ENCODE measurements around the gene PPM1A.

DNA sequence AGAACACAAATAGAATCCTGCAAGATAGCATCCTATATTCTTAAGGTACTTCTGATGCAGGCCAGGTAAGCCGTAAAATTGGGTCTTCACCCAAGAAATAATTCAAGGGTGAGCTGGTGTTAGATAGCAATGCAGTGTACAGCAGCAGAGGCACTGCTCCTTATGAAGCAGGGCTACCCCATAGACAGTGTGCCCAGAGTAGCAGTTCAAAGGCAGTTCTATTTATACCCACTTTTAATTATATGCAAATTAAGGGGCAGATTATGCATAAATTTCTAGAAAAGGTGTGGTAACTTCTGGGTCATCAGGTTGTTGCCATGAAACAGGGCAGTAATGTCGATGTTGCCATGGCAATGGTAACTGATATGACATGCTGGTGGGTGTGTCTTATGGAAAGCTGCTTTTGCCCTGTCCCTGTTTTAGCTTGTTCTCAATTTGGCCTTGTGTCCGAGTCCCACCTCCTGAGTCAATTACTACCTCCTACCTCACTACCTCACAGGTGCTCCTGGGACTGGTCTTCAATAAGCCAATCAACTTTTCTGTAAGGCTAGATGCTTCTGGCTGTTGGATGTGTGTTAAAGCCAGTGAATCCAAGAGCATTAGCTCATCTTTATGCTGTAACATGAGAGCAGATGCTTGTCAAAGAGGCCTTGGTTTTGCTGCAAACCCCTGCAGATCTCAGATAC, 61.0 kb downstream of the PPM1A start:
- TF ChIP-seq EZH2 (IDR thresholded peaks at IDR 0.05; ENCODE audit: insufficient read depth, poor library complexity, severe bottlenecking), result no peak
- TF ChIP-seq EZH2phosphoT487 (IDR thresholded peaks at IDR 0.05; ENCODE audit: insufficient read depth, low read depth), result no peak

All from GM23248 (cell line).